ENCODE data around the gene KCNJ10.

DNA sequence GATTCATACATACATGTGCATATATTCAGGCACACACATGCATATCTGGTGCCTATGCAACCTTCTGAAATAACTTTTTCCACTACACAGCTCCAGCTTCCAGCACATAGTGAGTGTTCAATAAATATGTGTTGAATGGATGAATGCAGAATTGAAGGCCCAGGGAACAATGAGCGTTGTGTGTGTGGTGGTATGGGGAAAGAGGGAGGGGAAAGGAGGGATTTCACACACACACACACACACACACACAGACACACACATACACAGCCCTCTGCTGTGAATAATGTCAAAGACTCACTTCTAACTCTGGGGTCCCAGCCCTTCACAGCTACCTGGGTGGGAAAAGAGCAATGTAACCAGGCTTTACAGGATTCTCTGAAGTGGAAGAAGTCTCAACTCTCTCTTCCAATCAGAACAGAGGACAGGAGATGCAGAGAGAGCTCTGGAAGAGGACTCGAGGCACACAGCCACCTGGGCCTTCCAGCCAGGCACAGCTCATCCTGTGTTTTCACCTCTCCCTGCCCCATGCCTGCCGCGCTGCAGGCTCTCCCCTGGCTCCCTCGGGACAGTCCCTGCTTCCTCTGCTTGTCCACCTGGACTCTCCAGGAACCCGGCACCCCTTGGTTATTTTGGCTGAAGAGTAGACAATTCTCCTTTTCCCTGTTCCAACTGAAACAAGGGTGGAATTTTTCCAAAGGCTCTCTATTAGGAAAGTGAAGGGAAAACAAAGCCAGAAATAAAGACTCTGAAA lies 33.9 kb upstream of the KCNJ10 start:
- TF ChIP-seq MYC (CRISPR knock-in tag; IDR thresholded peaks at IDR 0.05; ENCODE audit: borderline replicate concordance) (no peak), JUN (CRISPR knock-in tag; IDR thresholded peaks at IDR 0.05) (no peak), ZBTB21 (CRISPR knock-in tag; IDR thresholded peaks at IDR 0.05) (no peak), SMARCC2 (IDR thresholded peaks at IDR 0.05) (no peak)
- TF ChIP-seq, protein P1, sequence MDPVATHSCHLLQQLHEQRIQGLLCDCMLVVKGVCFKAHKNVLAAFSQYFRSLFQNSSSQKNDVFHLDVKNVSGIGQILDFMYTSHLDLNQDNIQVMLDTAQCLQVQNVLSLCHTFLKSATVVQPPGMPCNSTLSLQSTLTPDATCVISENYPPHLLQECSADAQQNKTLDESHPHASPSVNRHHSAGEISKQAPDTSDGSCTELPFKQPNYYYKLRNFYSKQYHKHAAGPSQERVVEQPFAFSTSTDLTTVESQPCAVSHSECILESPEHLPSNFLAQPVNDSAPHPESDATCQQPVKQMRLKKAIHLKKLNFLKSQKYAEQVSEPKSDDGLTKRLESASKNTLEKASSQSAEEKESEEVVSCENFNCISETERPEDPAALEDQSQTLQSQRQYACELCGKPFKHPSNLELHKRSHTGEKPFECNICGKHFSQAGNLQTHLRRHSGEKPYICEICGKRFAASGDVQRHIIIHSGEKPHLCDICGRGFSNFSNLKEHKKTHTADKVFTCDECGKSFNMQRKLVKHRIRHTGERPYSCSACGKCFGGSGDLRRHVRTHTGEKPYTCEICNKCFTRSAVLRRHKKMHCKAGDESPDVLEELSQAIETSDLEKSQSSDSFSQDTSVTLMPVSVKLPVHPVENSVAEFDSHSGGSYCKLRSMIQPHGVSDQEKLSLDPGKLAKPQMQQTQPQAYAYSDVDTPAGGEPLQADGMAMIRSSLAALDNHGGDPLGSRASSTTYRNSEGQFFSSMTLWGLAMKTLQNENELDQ (CRISPR knock-in tag; IDR thresholded peaks at IDR 0.05; ENCODE audit: borderline replicate concordance), result no peak
- TF ChIP-seq, protein P2, sequence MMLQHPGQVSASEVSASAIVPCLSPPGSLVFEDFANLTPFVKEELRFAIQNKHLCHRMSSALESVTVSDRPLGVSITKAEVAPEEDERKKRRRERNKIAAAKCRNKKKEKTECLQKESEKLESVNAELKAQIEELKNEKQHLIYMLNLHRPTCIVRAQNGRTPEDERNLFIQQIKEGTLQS (CRISPR knock-in tag; IDR thresholded peaks at IDR 0.05), result no peak

Measured in HepG2 (cell line).